ENCODE data around the gene IFT27. TPM values are rescaled to one million over a fixed set of nuclear protein-coding genes. Genes with fewer than 3 reads are reported as not detected.

IFT27 gene
- total and polyA plus RNA-seq, 2 of the 4 experiments (the other 2 are of a cell fraction), result 14.5 to 26.9 TPM

DNA sequence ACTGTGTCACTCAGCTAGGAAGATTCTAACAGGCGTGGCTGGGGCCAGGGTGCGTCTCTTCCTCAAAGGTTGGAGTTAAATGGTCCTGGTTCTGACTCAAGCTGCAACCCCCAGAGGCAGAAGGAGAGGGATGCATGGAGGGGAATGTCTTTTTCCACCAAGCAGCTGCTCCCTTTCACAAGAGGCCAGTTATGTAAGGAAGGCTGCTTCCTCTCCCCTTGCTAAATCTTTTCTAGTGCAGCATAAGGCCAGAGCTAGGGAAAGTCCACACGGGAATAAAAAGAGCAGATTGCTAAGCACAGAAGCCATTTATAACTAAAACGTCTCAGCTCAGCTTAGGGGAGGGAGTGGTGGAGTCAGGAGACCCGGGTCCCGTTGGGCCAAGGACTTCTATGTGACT is 30.9 kb upstream of the IFT27 start:
- Histone ChIP-seq H3K4me2 (ENCODE audit: low read depth, low read length) (no peak overlapping the region), H3K9ac (ENCODE audit: low read depth, low read length) (no peak overlapping the region), H2BK5ac (ENCODE audit: low read depth, low read length, poor library complexity, severe bottlenecking) (no peak overlapping the region), H3K14ac (replicated peaks; ENCODE audit: low read depth, low read length) (no peak overlapping the region), H2BK15ac (ENCODE audit: low read depth, low read length) (no peak overlapping the region), H2AK5ac (ENCODE audit: low read depth, low read length) (no peak overlapping the region), H3K56ac (ENCODE audit: extremely low read depth, insufficient read depth, low read length) (no peak overlapping the region), H3K27me3 (ENCODE audit: control insufficient read depth, insufficient read depth, low read length) (peaks cover 55% of the 10 kb centered on the region), H4K20me1 (ENCODE audit: insufficient read depth, low read length) (no peaks in the 10 kb centered on the region), H4K8ac (ENCODE audit: low read depth in 2 of 2, low read length in 2 of 2) (no peak overlapping the region), H3K4me1 (ENCODE audit: control insufficient read depth, insufficient read depth, low read length) (no peaks in the 10 kb centered on the region), H3K23ac (ENCODE audit: low read depth, low read length) (no peak overlapping the region), H3K79me1 (ENCODE audit: low read depth in 1 of 2, low read length in 2 of 2) (no peaks in the 10 kb centered on the region), H2BK20ac (ENCODE audit: low read depth, low read length) (no peak overlapping the region), H3K36me3 (ENCODE audit: control insufficient read depth, insufficient read depth, low read length) (no peaks in the 10 kb centered on the region), H4K5ac (ENCODE audit: low read depth, low read length) (no peak overlapping the region), H2AK9ac (replicated peaks; ENCODE audit: low read depth, low read length, poor library complexity) (no peak overlapping the region), H4K91ac (ENCODE audit: insufficient read depth, low read depth, low read length) (no peak overlapping the region), H3K9me3 (ENCODE audit: control insufficient read depth, insufficient read depth, low read length) (no peaks in the 10 kb centered on the region), H3K4me3 (ENCODE audit: insufficient read depth, low read depth, low read length) (no peak overlapping the region), H2AFZ (replicated peaks; ENCODE audit: low read length, poor library complexity) (no peak overlapping the region), H3K27ac (ENCODE audit: insufficient read depth, low read length) (no peak overlapping the region), H3K4ac (ENCODE audit: low read depth, low read length) (no peak overlapping the region), H2BK120ac (ENCODE audit: low read depth, low read length) (no peak overlapping the region), H3K18ac (ENCODE audit: low read depth, low read length) (no peak overlapping the region), H3K9me1 (ENCODE audit: insufficient read depth, low read length) (no peaks in the 10 kb centered on the region)
- no TSS peak for BruUV-seq (replicated peaks)
- CTCF ChIA-PET, result interaction anchor here (0.9 kb wide), 1 partner anchor 49 kb away, joined by 3 read pairs; no protein-coding TSS in a partner anchor
- WGBS, 2 experiments (ENCODE audit: extremely low coverage in 2 of 2, insufficient read length in 1 of 2), result no CpG with 5 or more reads among the region's 6 CpGs
- TF ChIP-seq FOS (IDR thresholded peaks at IDR 0.05; ENCODE audit: low read depth, low read length) (no peak), RFX5 (IDR thresholded peaks at IDR 0.05; ENCODE audit: low read depth, low read length) (no peak), CEBPB (IDR thresholded peaks at IDR 0.05; ENCODE audit: low read depth, low read length) (no peak), ELK1 (IDR thresholded peaks at IDR 0.05; ENCODE audit: borderline replicate concordance, low read depth, low read length) (no peak), RCOR1 (IDR thresholded peaks at IDR 0.05; ENCODE audit: insufficient replicate concordance, low read length) (no peak), MAFK (IDR thresholded peaks at IDR 0.05; ENCODE audit: low read depth, low read length) (no peak), CHD1 (IDR thresholded peaks at IDR 0.05; ENCODE audit: low read depth, low read length) (no peak), MXI1 (IDR thresholded peaks at IDR 0.05; ENCODE audit: borderline replicate concordance, low read depth, low read length) (no peak), BHLHE40 (IDR thresholded peaks at IDR 0.05; ENCODE audit: low read depth, low read length) (no peak), RAD21 (IDR thresholded peaks at IDR 0.05; ENCODE audit: low read length) (no peak), MAZ (IDR thresholded peaks at IDR 0.05; ENCODE audit: borderline replicate concordance, low read depth, low read length) (no peak), POLR2A (IDR thresholded peaks at IDR 0.05; ENCODE audit: low read depth, low read length) (no peak), NFE2L2 (IDR thresholded peaks at IDR 0.05; ENCODE audit: low read depth, low read length) (no peak), SMC3 (IDR thresholded peaks at IDR 0.05; ENCODE audit: low read depth, low read length) (no peak)
- TF ChIP-seq, protein P1, sequence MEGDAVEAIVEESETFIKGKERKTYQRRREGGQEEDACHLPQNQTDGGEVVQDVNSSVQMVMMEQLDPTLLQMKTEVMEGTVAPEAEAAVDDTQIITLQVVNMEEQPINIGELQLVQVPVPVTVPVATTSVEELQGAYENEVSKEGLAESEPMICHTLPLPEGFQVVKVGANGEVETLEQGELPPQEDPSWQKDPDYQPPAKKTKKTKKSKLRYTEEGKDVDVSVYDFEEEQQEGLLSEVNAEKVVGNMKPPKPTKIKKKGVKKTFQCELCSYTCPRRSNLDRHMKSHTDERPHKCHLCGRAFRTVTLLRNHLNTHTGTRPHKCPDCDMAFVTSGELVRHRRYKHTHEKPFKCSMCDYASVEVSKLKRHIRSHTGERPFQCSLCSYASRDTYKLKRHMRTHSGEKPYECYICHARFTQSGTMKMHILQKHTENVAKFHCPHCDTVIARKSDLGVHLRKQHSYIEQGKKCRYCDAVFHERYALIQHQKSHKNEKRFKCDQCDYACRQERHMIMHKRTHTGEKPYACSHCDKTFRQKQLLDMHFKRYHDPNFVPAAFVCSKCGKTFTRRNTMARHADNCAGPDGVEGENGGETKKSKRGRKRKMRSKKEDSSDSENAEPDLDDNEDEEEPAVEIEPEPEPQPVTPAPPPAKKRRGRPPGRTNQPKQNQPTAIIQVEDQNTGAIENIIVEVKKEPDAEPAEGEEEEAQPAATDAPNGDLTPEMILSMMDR (conservative IDR thresholded peaks at IDR 0.05; ENCODE audit: low read depth, low read length), result no peak
- TF ChIP-seq, protein P2, sequence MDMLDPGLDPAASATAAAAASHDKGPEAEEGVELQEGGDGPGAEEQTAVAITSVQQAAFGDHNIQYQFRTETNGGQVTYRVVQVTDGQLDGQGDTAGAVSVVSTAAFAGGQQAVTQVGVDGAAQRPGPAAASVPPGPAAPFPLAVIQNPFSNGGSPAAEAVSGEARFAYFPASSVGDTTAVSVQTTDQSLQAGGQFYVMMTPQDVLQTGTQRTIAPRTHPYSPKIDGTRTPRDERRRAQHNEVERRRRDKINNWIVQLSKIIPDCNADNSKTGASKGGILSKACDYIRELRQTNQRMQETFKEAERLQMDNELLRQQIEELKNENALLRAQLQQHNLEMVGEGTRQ (IDR thresholded peaks at IDR 0.05; ENCODE audit: low read depth, low read length), result no peak
- intact Hi-C loops (cut with micrococcal nuclease), result no loop called here
- dilution Hi-C loops (cut with HindIII; ENCODE audit: low sequenced_read_pairs, unreplicated experiment), result no loop called here
- POLR2A ChIA-PET (ENCODE audit: unreplicated experiment), result no interaction called here
- DNase-seq, result no peak
- in situ Hi-C loops (cut with MboI; ENCODE audit: low sequenced_read_pairs), result no loop called here
- no peak; the same call in 1 of the 2 replicates for ATAC-seq (ENCODE audit: low read depth)

All from IMR-90 (cell line).